ENCODE measurements around the gene SCRG1. TPM values are rescaled to one million over a fixed set of nuclear protein-coding genes. Genes with fewer than 3 reads are reported as not detected.

SCRG1 gene
- total and polyA plus RNA-seq, 4 donors: 0.06 to 0.64 (median 0.13) TPM

GRCh38 chr4:173367946-173368345 lies 31.0 kb downstream of the SCRG1 start:
- Histone ChIP-seq H3K27ac (ENCODE audit: low read depth in 1 of 2, low read length in 1 of 2) (no peak overlapping the region), H3K4me3 (no peak overlapping the region), H3K27me3 (ENCODE audit: control insufficient read depth in 3 of 3, insufficient read depth in 3 of 3, low read length in 2 of 3) (no peaks in the 10 kb centered on the region), H3K9ac (ENCODE audit: insufficient read depth in 1 of 2, low read length in 2 of 2) (peak overlapping the region in 1 of 2 donors; percentile 29), H3K9me3 (ENCODE audit: control insufficient read depth in 4 of 4, insufficient read depth in 3 of 4, low read length in 3 of 4) (no peaks in the 10 kb centered on the region), H3K4me1 (ENCODE audit: control insufficient read depth in 5 of 5, insufficient read depth in 5 of 5, low read length in 5 of 5) (peaks cover 0 to 2% (median 0%) of the 10 kb centered on the region in 5 donors), H3K36me3 (ENCODE audit: control insufficient read depth in 4 of 4, insufficient read depth in 4 of 4, low read length in 4 of 4) (no peaks in the 10 kb centered on the region)
- 67 to 73% methylated on average over 4 of the region's 4 CpGs for WGBS, 2 donors
- TF ChIP-seq, protein P1, sequence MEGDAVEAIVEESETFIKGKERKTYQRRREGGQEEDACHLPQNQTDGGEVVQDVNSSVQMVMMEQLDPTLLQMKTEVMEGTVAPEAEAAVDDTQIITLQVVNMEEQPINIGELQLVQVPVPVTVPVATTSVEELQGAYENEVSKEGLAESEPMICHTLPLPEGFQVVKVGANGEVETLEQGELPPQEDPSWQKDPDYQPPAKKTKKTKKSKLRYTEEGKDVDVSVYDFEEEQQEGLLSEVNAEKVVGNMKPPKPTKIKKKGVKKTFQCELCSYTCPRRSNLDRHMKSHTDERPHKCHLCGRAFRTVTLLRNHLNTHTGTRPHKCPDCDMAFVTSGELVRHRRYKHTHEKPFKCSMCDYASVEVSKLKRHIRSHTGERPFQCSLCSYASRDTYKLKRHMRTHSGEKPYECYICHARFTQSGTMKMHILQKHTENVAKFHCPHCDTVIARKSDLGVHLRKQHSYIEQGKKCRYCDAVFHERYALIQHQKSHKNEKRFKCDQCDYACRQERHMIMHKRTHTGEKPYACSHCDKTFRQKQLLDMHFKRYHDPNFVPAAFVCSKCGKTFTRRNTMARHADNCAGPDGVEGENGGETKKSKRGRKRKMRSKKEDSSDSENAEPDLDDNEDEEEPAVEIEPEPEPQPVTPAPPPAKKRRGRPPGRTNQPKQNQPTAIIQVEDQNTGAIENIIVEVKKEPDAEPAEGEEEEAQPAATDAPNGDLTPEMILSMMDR (IDR thresholded peaks at IDR 0.05; ENCODE audit: control extremely low read depth, extremely low read depth): no peak
- no peak for ATAC-seq (ENCODE audit: insufficient read depth, low FRiP score)
- peak in 2 of 3 donors; percentile 39 to 48 for DNase-seq

DNA sequence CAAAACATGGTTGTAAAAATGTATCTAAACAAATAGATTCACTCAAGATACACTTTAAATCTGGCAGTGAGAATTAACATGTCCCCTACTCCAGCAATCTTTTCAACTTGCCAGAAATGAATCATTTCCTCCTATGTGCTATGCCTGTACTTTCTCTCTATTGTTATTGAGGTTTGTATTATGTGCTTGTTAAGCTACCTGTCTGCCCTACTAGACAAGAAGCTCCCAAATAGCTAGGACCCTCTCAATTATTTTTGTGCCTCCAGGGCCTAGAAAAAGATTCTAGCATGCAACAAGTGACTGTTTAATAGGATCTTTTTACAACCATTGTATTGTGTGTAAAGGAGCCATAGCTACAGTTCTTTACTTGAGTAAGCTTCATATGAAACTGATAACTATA lies 31.6 kb downstream of the SCRG1 start:
- H3K9ac ChIP-seq (ENCODE audit: insufficient read depth in 1 of 2, low read length in 2 of 2): no peak overlapping the region
- TF ChIP-seq, protein P1 (IDR thresholded peaks at IDR 0.05; ENCODE audit: control extremely low read depth, extremely low read depth): no peak
- no peak for ATAC-seq (ENCODE audit: insufficient read depth, low FRiP score)

GRCh38 chr4:173365359-173365996 lies 33.4 kb downstream of the SCRG1 start:
- ATAC-seq (ENCODE audit: insufficient read depth, low FRiP score): no peak
- Histone ChIP-seq H3K27me3 (ENCODE audit: control insufficient read depth in 3 of 3, insufficient read depth in 3 of 3, low read length in 2 of 3) (no peaks in the 10 kb centered on the region), H3K9ac (ENCODE audit: insufficient read depth in 1 of 2, low read length in 2 of 2) (no peak overlapping the region), H3K36me3 (ENCODE audit: control insufficient read depth in 4 of 4, insufficient read depth in 4 of 4, low read length in 4 of 4) (no peaks in the 10 kb centered on the region), H3K9me3 (ENCODE audit: control insufficient read depth in 4 of 4, insufficient read depth in 3 of 4, low read length in 3 of 4) (no peaks in the 10 kb centered on the region), H3K4me1 (ENCODE audit: control insufficient read depth in 5 of 5, insufficient read depth in 5 of 5, low read length in 5 of 5) (peaks cover 0 to 2% (median 0%) of the 10 kb centered on the region in 5 donors), H3K4me3 (no peak overlapping the region), H3K27ac (ENCODE audit: low read depth in 1 of 2, low read length in 1 of 2) (no peak overlapping the region)
- DNase-seq: no peak
- WGBS, 2 donors: 29 to 32% methylated on average over 2 of the region's 2 CpGs
- TF ChIP-seq, protein P1 (IDR thresholded peaks at IDR 0.05; ENCODE audit: control extremely low read depth, extremely low read depth): no peak

More for the DNA sequence above, 31.6 kb downstream of the SCRG1 start:
- Histone ChIP-seq H3K27me3 (ENCODE audit: control insufficient read depth in 3 of 3, insufficient read depth in 3 of 3, low read length in 2 of 3) (no peaks in the 10 kb centered on the region), H3K27ac (ENCODE audit: low read depth in 1 of 2, low read length in 1 of 2) (no peak overlapping the region), H3K9me3 (ENCODE audit: control insufficient read depth in 4 of 4, insufficient read depth in 3 of 4, low read length in 3 of 4) (no peaks in the 10 kb centered on the region), H3K4me1 (ENCODE audit: control insufficient read depth in 5 of 5, insufficient read depth in 5 of 5, low read length in 5 of 5) (peaks cover 0 to 2% (median 0%) of the 10 kb centered on the region in 5 donors), H3K36me3 (ENCODE audit: control insufficient read depth in 4 of 4, insufficient read depth in 4 of 4, low read length in 4 of 4) (no peaks in the 10 kb centered on the region), H3K4me3 (no peak overlapping the region)
- DNase-seq: peak in 2 of 3 donors; percentile 17 to 19

GRCh38 chr4:173362666-173363065 lies 36.2 kb downstream of the SCRG1 start:
- H3K4me1 ChIP-seq (ENCODE audit: control insufficient read depth in 5 of 5, insufficient read depth in 5 of 5, low read length in 5 of 5): peaks cover 0 to 2% (median 0%) of the 10 kb centered on the region in 5 donors
- H3K27ac ChIP-seq (ENCODE audit: low read depth in 1 of 2, low read length in 1 of 2): no peak overlapping the region
- ATAC-seq (ENCODE audit: insufficient read depth, low FRiP score) (no peak), DNase-seq (no peak)
- no peaks in the 10 kb centered on the region for H3K27me3 ChIP-seq (ENCODE audit: control insufficient read depth in 3 of 3, insufficient read depth in 3 of 3, low read length in 2 of 3)
- no peaks in the 10 kb centered on the region for H3K9me3 ChIP-seq (ENCODE audit: control insufficient read depth in 4 of 4, insufficient read depth in 3 of 4, low read length in 3 of 4)
- TF ChIP-seq, protein P1 (IDR thresholded peaks at IDR 0.05; ENCODE audit: control extremely low read depth, extremely low read depth): no peak
- H3K36me3 ChIP-seq (ENCODE audit: control insufficient read depth in 4 of 4, insufficient read depth in 4 of 4, low read length in 4 of 4): no peaks in the 10 kb centered on the region
- no peak overlapping the region for H3K9ac ChIP-seq (ENCODE audit: insufficient read depth in 1 of 2, low read length in 2 of 2)
- 91 to 94% methylated on average over 3 of the region's 3 CpGs for WGBS, 2 donors
- H3K4me3 ChIP-seq: no peak overlapping the region

Measured in lung (tissue), 12 donors.